HFF-Myc (cell line): Measurements from ENCODE around the gene FAM171A2.

Experiments used
- DNase-seq: peaks from one replicate; pipeline ENCODE4 v3.0.0-alpha.2; 2011; ENCODE audit warnings: low read depth; ENCODE audit errors: extremely low read depth
- H3K4me3 ChIP-seq: replicated peaks from 2 replicates; pipeline ENCODE4 v1.5.1; 2011; ENCODE audit warnings: low read depth, mild to moderate bottlenecking, control low read depth, low read length
- TF ChIP-seq, protein P1 (sequence below): IDR thresholded peaks from 2 replicates; pipeline ENCODE4 v1.5.1; 2012; ENCODE audit warnings: mild to moderate bottlenecking, low read depth, low read length, control low read depth; ENCODE audit errors: missing control alignments

The FAM171A2 gene

DNA sequence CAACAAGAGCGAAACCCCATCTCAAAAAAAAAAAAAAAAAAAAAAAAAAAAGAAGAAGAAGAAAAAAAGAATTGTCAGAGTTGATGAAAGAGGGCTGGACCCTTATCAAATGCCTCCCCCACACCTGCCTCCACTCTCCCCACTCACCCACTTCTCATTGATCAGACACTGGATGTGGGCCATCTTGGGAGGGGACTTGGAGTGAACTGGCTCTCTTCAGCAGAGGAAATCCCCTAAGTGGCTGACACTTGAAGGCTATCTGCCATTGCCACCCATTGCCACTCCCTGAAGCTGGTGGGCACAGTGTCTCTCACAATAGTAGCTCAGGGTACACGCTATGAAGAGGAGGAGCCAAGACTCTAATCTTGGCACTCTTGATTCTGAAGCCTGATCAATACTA, 24.2 kb upstream of the FAM171A2 start:
- no peak for DNase-seq
- TF ChIP-seq, protein P1, sequence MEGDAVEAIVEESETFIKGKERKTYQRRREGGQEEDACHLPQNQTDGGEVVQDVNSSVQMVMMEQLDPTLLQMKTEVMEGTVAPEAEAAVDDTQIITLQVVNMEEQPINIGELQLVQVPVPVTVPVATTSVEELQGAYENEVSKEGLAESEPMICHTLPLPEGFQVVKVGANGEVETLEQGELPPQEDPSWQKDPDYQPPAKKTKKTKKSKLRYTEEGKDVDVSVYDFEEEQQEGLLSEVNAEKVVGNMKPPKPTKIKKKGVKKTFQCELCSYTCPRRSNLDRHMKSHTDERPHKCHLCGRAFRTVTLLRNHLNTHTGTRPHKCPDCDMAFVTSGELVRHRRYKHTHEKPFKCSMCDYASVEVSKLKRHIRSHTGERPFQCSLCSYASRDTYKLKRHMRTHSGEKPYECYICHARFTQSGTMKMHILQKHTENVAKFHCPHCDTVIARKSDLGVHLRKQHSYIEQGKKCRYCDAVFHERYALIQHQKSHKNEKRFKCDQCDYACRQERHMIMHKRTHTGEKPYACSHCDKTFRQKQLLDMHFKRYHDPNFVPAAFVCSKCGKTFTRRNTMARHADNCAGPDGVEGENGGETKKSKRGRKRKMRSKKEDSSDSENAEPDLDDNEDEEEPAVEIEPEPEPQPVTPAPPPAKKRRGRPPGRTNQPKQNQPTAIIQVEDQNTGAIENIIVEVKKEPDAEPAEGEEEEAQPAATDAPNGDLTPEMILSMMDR, result no peak
- H3K4me3 ChIP-seq, result no peak overlapping the region

DNA sequence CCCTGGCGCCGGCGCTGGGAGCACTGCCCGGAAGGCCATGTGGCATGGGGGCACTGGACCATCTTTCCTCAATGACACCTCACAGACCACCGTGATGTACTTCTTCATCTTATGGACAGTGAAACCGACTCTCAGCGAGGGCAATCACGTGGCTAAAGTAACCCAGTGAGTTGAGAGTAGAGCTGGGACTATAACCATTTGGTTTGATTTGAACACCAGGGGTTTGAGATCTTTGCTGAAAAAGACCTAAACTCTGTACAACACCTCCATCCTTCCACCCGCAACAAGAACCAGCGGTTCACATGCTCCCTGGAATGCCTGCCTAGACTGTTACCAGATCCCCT, 22.5 kb upstream of the FAM171A2 start:
- peak overlapping the region; percentile 48 for H3K4me3 ChIP-seq
- TF ChIP-seq, protein P1, result no peak
- DNase-seq, result no peak

DNA sequence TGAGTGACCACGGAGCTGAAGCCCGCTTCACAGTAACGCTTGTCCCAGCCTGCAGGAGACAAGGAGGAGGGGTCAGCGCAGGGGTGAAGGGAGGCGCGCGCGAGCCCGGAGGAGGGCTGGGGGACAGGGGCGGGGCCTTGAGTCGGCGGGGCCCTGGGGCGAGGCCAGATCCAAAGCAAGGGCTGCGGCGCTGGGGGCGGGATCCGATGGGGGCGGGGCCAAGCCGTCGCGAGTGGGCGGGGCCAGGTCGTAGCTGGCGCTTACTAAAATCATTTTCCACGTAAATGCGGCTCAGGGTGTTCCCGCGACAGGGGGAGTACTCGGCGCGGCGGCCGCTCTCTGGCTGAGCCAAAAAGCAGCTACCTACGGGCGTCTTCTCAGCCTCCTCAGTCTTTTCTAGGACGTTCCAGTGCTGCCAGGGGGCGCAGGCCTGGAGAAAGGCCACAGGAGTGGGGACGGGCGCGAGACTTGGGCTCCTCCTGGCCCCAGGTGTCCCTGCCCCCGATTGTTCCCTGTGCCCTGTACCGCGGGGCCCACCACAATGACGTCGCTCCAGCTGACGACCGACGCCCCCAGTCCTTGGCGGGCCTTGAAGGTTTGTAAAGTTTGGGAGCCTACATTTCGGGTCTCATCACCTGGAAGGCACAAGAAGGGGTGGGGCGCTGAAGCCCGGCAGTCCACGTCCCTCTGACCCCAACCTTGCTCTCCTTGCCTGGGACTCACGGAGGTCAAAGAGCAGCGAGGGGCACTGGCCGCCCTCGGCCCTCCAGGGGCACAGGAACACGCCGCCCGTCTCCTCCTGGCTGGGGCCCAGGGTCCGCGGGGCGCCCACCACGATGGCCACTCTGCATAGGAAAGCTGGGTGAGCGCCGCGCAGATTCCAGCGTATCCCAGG, 21.9 kb upstream of the FAM171A2 start:
- peak overlapping the region; percentile 48 for H3K4me3 ChIP-seq
- TF ChIP-seq, protein P1, result peak; percentile 17
- peak; percentile 22 for DNase-seq

DNA sequence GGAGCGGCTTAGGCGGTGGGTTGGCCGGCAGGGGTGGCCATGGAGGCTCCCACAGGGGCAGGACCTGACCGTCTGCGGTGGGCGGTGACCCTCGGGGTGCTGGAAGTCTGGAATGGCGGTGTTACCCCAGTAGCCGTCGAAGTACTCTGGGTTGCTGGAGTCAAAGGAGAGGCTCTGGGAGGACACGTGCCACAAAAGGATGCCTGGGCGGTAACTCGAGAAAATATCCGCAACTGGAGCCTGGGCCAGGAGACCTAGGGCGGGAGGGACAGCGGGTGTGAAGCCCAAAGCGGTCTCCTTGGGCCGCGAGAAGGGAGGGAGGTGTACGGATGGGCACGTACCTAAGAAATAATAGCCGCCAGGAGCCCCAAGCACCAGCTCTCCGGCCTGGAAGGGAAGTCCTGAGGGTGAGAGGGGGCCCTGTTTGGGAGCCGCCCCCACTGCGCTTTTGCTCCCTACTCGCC, 21.2 kb upstream of the FAM171A2 start:
- TF ChIP-seq, protein P1, result no peak
- DNase-seq, result no peak
- peak overlapping the region; percentile 48 for H3K4me3 ChIP-seq

DNA sequence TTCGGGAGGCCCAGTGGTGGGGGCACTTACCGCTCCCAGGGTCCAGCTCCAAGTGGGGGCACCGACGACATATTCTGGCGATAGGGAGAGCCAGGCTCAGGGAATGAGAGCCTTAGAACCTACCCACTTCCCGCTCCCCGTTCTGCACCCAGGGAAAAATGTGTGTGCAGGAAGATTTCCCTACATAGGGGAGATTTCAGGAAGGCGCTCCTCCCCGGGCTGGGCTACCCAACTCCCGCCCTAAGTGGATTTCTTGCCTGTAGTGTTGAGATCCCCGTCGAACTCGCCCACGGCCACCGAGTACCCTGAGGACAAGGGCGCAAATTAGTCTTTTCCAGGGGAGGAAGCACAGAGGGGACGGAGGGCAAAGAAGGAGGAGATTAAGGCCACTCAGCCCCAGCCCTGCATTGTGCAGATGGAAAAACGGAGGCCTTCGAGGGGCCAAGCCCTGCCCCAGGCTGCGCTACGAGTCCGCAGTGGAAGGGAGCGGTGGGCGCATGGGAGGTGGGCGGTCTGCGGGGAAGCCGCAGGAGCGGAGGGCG, 20.7 kb upstream of the FAM171A2 start:
- H3K4me3 ChIP-seq, result no peak overlapping the region
- TF ChIP-seq, protein P1, result no peak
- no peak for DNase-seq

DNA sequence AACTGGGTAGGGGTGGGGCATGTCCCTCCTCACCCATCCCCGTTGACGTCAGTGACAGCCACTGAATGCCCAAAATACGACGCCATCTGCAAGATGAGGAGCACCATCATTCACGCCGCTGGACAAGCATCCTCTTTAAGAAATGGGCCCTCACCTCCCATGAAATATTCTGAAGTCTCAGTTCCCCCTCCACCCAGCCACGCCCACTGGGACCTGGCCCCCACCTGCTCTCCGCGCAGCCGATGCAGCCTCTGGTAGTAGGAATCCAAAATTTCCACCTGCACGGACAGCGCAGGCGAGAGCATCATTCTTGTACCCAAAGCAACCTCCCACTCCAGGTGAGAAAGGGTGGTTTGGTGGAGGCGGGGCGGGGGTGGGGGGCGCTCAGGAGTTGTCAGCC, 20.2 kb upstream of the FAM171A2 start:
- TF ChIP-seq, protein P1, result no peak
- no peak overlapping the region for H3K4me3 ChIP-seq
- no peak for DNase-seq
